Adrenal gland (tissue), 12 donors: ENCODE results near the gene DUXA. TPM values are rescaled to one million over a fixed set of nuclear protein-coding genes. Genes with fewer than 3 reads are reported as not detected.
"Not testable (repeated sequence)": the region's sequence is repeated elsewhere in the genome, so short reads cannot be mapped to it uniquely, and the experiment has no call there.

Experiments
- DNase-seq, 7 donors: peaks; one replicate each; pipeline ENCODE4 v3.0.0-alpha.2; 2019 to 2020
- H3K27ac ChIP-seq, 5 donors: fragments of 200-600 bp; sonication (generic) in 4 of 5; 1 replicate in 3 of 5; 2 replicates in 2 of 5; pipeline versions ENCODE4 v1.5.1 to v1.8.0; 2016 to 2020; ENCODE audit warnings: mild to moderate bottlenecking in 1 of 5
- H3K27me3 ChIP-seq: fragments of 200-600 bp; 2 replicates; pipeline ENCODE4 v1.8.0; 2021
- H3K36me3 ChIP-seq, 2 donors: fragments of 200-600 bp; replicated peaks in 1 of 2; 1 replicate in 1 of 2; 2 replicates in 1 of 2; pipeline versions ENCODE4 v1.5.1 to v1.8.0; 2018 to 2022
- H3K4me1 ChIP-seq, 2 donors: fragments of 200-600 bp; replicated peaks in 1 of 2; 1 replicate in 1 of 2; 2 replicates in 1 of 2; pipeline versions ENCODE4 v1.5.1 to v1.8.0; 2018 to 2021
- H3K4me3 ChIP-seq, 4 donors: fragments of 200-600 bp; sonication (generic) in 3 of 4; one replicate each; pipeline ENCODE4 v1.5.1; 2016 to 2018
- H3K9me3 ChIP-seq, 3 donors: fragments of 200-600 bp; sonication (generic) in 1 of 3; replicated peaks in 1 of 3; 1 replicate in 2 of 3; 2 replicates in 1 of 3; pipeline versions ENCODE4 v1.5.1 to v1.8.0; 2016 to 2021
- POLR2A ChIP-seq, 2 donors: fragments of 450-650 bp; IDR thresholded peaks; one replicate each; pipeline ENCODE4 v1.6.1; 2017; ENCODE audit warnings: antibody characterized with exemption in 2 of 2, mild to moderate bottlenecking in 2 of 2, moderate library complexity in 1 of 2
- WGBS, 4 donors: extraction: QIAGEN DNeasy Blood & Tissue Kit in 2 of 4; methylation state at CpG; one replicate each; pipeline versions ENCODE4 v1.1.5 to v1.1.7; 2013 to 2017; 5-methylcytosine and 5-hydroxymethylcytosine counted together
- intact Hi-C, 2 donors: fragments of 100-400 bp; cut with DNase I; formaldehyde crosslinking; loops; one replicate each; pipeline versions ENCODE4 v1.14.1 to v1.15.0; 2022 to 2023
- polyA plus RNA-seq, 3 donors: library from polyadenylated mRNA; stranded (reverse); fragments of 200-250 nt in 2 of 3; fragments of 350-450 nt in 1 of 3; fragmentation: Illumina TruSeq in 1 of 3; extraction: RNeasy Lipid Tissue Mini Kit (QIAGEN cat#74804) in 1 of 3; gene quantifications; one replicate each; pipeline ENCODE4 v1.2.3, GENCODE V29; 2013 to 2014
- total RNA-seq, 9 donors: library from RNA; depleted of rRNA in 4 of 9; stranded (reverse); fragments of >200 nt in 4 of 9; fragments of 120-200 nt in 1 of 9; fragmentation: NEBNext Ultra II Directional in 1 of 9; extraction: Animal tissue kit (Norgen Biotek cat#: 25700) in 1 of 9; gene quantifications; one replicate each; pipeline versions ENCODE4 v1.1.0 to v1.2.4, GENCODE V29; 2013 to 2023
- TF ChIP-seq, protein P1 (sequence below), 6 experiments: fragments of 450-650 bp in 4 of 6; fragments of 200-600 bp in 2 of 6; sonication (generic) in 1 of 6; IDR thresholded peaks; 1 replicate in 5 of 6; 2 replicates in 1 of 6; pipeline versions ENCODE4 v1.5.1 to v1.8.0; 2016 to 2021; ENCODE audit warnings: antibody characterized with exemption in 6 of 6, mild to moderate bottlenecking in 2 of 6, moderate library complexity in 1 of 6
- donor health status: healthy with polysubstance abuse.
- donor health status: Bipolar disorder and iron deficiency.
- donor health status: DM: yes; HTN: yes; CAD: no.
- donor health status: DM: no; HTN: no; CAD: no.
- donor health status: DM: no; HTN: no; CAD: no.
- donor health status: DM: yes; HTN: yes; CAD: no.

DUXA gene
- total and polyA plus RNA-seq, 12 donors: not detected

DNA sequence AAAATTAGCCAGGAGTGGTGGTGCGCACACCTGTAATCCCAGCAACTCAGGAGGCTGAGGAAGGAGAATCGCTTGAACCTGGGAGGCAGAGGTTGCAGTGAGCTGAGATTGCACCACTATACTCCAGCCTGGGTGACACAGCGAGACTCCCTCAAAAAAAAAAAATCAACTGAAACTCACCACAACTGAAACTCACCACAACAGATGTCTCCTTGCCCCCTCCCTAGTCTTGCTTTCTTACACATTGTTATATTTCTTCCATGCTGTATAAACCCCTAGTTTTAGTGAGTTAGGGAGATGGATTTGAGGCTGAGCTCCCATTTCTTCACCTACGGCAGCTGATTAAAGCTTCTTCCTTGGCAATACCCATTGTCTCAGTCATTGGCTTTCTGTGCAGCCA is 25.6 kb downstream of the DUXA start:
- intact Hi-C loops: no loop called here

DNA sequence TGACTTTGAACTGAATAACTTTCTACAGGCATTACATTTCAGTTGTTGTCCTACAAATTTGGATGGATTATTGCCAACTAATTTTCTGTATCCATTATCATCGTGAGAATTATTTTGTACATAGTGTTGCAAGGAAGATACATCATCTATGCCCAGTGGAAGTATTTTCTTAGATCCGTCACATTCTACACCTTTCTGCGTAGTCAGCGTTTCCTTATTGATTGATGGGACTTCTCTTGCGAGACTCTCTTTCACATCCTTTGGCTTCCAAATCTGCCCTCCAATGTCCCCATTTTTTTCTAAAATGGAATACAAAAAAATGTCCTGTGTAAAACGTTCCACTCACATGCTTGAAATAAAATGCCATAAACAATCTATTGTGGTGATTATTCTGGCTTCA is 31.5 kb downstream of the DUXA start:
- 64 to 73% (median 73%) methylated on average over 6 of the region's 6 CpGs for WGBS, 4 donors
- Histone ChIP-seq H3K36me3 (no peaks in the 10 kb centered on the region), H3K27me3 (no peaks in the 10 kb centered on the region), H3K9me3 (no peaks in the 10 kb centered on the region), H3K27ac (no peak overlapping the region), H3K4me3 (no peak overlapping the region), H3K4me1 (no peaks in the 10 kb centered on the region)
- no peak for TF ChIP-seq POLR2A (IDR thresholded peaks at IDR 0.05)
- DNase-seq: no peak
- intact Hi-C loops: no loop called here

More for the DNA sequence above, 25.6 kb downstream of the DUXA start:
- no peak overlapping the region for H3K27ac ChIP-seq
- 85 to 89% (median 87%) methylated on average over 4 of the region's 4 CpGs for WGBS, 4 donors
- H3K4me1 ChIP-seq: no peaks in the 10 kb centered on the region
- no peaks in the 10 kb centered on the region for H3K36me3 ChIP-seq
- no peaks in the 10 kb centered on the region for H3K9me3 ChIP-seq
- TF ChIP-seq, protein P1, sequence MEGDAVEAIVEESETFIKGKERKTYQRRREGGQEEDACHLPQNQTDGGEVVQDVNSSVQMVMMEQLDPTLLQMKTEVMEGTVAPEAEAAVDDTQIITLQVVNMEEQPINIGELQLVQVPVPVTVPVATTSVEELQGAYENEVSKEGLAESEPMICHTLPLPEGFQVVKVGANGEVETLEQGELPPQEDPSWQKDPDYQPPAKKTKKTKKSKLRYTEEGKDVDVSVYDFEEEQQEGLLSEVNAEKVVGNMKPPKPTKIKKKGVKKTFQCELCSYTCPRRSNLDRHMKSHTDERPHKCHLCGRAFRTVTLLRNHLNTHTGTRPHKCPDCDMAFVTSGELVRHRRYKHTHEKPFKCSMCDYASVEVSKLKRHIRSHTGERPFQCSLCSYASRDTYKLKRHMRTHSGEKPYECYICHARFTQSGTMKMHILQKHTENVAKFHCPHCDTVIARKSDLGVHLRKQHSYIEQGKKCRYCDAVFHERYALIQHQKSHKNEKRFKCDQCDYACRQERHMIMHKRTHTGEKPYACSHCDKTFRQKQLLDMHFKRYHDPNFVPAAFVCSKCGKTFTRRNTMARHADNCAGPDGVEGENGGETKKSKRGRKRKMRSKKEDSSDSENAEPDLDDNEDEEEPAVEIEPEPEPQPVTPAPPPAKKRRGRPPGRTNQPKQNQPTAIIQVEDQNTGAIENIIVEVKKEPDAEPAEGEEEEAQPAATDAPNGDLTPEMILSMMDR (IDR thresholded peaks at IDR 0.05): no peak
- TF ChIP-seq POLR2A (IDR thresholded peaks at IDR 0.05): no peak
- no peaks in the 10 kb centered on the region for H3K27me3 ChIP-seq
- no peak for DNase-seq
- no peak overlapping the region for H3K4me3 ChIP-seq

DNA sequence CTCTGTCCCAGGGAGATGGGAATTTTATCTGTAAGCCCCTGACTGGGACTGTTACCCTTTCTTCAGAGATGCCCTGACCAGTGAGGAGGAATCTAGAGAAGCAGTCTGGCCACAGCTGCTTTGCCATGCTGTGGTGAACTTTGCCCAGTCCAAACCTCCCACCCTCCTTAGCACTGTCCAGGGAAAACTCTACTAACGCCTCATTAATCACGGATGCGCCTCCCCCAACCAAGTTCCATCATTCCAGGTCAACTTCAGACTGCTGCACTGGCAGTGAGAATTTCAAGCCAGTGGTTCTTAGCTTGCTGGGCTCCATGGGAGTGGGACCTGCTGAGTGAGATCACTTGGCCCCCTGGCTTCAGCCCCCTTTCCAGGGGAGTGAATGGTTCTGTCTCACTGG is 39.9 kb downstream of the DUXA start:
- H3K27ac ChIP-seq, H3K9me3 ChIP-seq, intact Hi-C loops, H3K27me3 ChIP-seq, H3K36me3 ChIP-seq, H3K4me3 ChIP-seq, H3K4me1 ChIP-seq, DNase-seq: not testable (repeated sequence)
- WGBS, 4 donors: 56 to 75% (median 65%) methylated on average over 3 of the region's 3 CpGs

DNA sequence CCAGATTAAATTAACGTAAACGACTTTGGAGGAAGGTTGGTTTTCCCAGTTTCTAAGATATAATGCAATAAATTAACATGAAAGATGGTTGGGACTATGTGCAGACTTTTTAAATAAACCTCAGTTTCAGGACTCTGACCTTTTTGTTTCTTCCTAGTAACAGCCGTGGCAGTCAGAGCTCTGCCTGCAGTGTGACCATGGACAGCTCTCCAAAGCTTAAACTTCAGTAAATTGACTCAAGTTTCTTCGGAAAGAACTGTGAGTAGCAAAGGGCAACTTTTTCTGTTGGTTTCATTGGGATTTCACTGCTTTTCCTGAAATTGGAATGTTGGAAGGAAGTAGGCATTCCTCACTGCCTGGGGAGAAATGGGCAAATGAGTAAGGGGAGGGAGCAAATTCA is 43.4 kb downstream of the DUXA start:
- no peaks in the 10 kb centered on the region for H3K9me3 ChIP-seq
- H3K4me1 ChIP-seq: no peaks in the 10 kb centered on the region
- no peak for DNase-seq
- peaks cover 7% of the 10 kb centered on the region for H3K27me3 ChIP-seq
- 24 to 34% (median 29%) methylated on average over 4 of the region's 4 CpGs for WGBS, 4 donors
- H3K36me3 ChIP-seq: no peaks in the 10 kb centered on the region
- no peak overlapping the region for H3K27ac ChIP-seq
- intact Hi-C loops: no loop called here
- TF ChIP-seq, protein P1 (IDR thresholded peaks at IDR 0.05): no peak
- TF ChIP-seq POLR2A (IDR thresholded peaks at IDR 0.05): no peak
- no peak overlapping the region for H3K4me3 ChIP-seq

DNA sequence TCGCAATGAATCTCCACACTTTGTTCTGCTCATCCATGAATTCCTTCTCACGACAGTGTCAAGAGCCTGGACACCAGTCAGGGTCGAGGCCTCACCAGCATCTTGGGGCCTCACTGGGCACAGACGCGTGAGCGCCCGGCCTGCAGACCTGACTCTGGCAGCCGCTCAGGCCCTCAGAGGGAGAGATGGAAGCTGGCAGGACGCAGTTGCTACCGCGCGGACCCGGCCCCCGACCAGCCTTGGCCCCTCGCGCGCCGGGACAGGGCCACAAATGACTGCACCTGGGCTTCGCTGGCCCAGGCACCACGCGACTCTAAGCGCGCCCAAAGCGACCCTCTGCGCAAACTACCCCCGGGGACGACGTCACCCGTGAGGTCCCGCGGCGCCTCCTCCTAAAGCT is 48.4 kb downstream of the DUXA start:
- WGBS, 4 donors: 60 to 75% (median 63%) methylated on average over 9 to 32 of the region's 32 CpGs

DNA sequence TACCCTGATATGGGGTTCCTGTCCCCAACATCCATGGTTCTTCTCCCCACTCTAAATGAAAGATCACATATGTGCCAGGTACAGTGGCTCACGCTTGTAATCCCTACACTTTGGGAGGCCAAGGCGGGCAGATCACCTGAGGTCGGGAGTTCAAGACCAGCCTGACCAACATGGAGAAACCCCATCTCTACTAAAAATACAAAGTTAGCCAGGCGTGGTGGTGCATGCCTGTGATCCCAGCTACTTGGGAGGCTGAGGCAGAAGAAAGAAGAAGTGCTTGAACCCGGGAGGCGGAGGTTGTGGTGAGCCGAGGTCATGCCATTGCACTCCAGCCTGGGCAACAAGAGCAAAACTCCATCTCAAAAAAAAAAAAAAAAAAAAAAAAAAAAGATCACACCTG is 53.8 kb downstream of the DUXA start:
- whole genome bisulfite sequencing, 4 donors: 73 to 78% (median 76%) methylated on average over 4 to 7 of the region's 7 CpGs
- intact Hi-C loops: not testable (repeated sequence)

More for the DNA sequence above, 48.4 kb downstream of the DUXA start:
- TF ChIP-seq, protein P1 (IDR thresholded peaks at IDR 0.05): no peak
- TF ChIP-seq POLR2A (IDR thresholded peaks at IDR 0.05): no peak
- Histone ChIP-seq H3K27me3 (no peaks in the 10 kb centered on the region), H3K9me3 (no peaks in the 10 kb centered on the region), H3K36me3 (no peaks in the 10 kb centered on the region), H3K4me1 (no peaks in the 10 kb centered on the region), H3K4me3 (no peak overlapping the region), H3K27ac (no peak overlapping the region)
- DNase-seq: no peak
- intact Hi-C loops: no loop called here

More for the DNA sequence above, 53.8 kb downstream of the DUXA start:
- H3K4me3 ChIP-seq, H3K27ac ChIP-seq, H3K36me3 ChIP-seq, H3K4me1 ChIP-seq, H3K27me3 ChIP-seq: not testable (repeated sequence)
- peak in 1 of 7 donors; percentile 15 for DNase-seq
- peaks cover 0 to 19% (median 0%) of the 10 kb centered on the region in 3 donors for H3K9me3 ChIP-seq
